Measurements from ENCODE around the gene TSPAN9.

GRCh38 chr12:3132636-3133404 is 55.6 kb downstream of the TSPAN9 start:
- no peak for TF ChIP-seq POLR2A (IDR thresholded peaks at IDR 0.05)
- TF ChIP-seq CTCF (IDR thresholded peaks at IDR 0.05): no peak
- TF ChIP-seq EP300 (IDR thresholded peaks at IDR 0.05): no peak
- no peak for TF ChIP-seq POLR2AphosphoS5 (IDR thresholded peaks at IDR 0.05)

All from suprapubic skin (tissue), 4 donors.